Esophagus muscularis mucosa (tissue), 4 donors: Measurements from ENCODE around the gene SEPTIN3. TPM values are rescaled to one million over a fixed set of nuclear protein-coding genes. Genes with fewer than 3 reads are reported as not detected.

Source experiments
- DNase-seq: peaks from one replicate; pipeline ENCODE4 v3.0.0-alpha.2; 2017; ENCODE audit errors: extremely low spot score
- H3K27ac ChIP-seq, 4 donors: fragments of 200-600 bp; sonication (generic); replicated peaks in 1 of 4; 1 replicate in 3 of 4; 2 replicates in 1 of 4; pipeline ENCODE4 v1.5.1; 2016 to 2019; ENCODE audit warnings: mild to moderate bottlenecking in 1 of 4
- H3K27me3 ChIP-seq, 4 donors: fragments of 200-600 bp; sonication (generic); one replicate each; pipeline versions ENCODE4 v1.5.1 to v1.6.0; 2016 to 2019
- H3K36me3 ChIP-seq, 4 donors: fragments of 200-600 bp; sonication (generic); one replicate each; pipeline ENCODE4 v1.5.1; 2016 to 2019
- H3K4me1 ChIP-seq, 4 donors: fragments of 200-600 bp; sonication (generic); one replicate each; pipeline ENCODE4 v1.5.1; 2016 to 2019
- H3K4me3 ChIP-seq, 4 donors: fragments of 200-600 bp; sonication (generic); 1 replicate in 2 of 4; 2 replicates in 2 of 4; pipeline ENCODE4 v1.5.1; 2016 to 2019; ENCODE audit warnings: mild to moderate bottlenecking in 4 of 4, moderate library complexity in 1 of 4
- H3K9me3 ChIP-seq, 4 donors: fragments of 200-600 bp; sonication (generic); 1 replicate in 3 of 4; 2 replicates in 1 of 4; pipeline ENCODE4 v1.5.1; 2016 to 2019
- EP300 ChIP-seq: sonication (generic); formaldehyde crosslinking; IDR thresholded peaks from one replicate; pipeline ENCODE4 v1.6.1; 2017; ENCODE audit warnings: antibody characterized with exemption
- POLR2A ChIP-seq: fragments of 450-650 bp; IDR thresholded peaks from one replicate; pipeline ENCODE4 v1.6.1; 2017; ENCODE audit warnings: antibody characterized with exemption, moderate library complexity, mild to moderate bottlenecking, low read depth
- POLR2AphosphoS5 ChIP-seq, 2 donors: sonication (generic); formaldehyde crosslinking; IDR thresholded peaks; one replicate each; pipeline ENCODE4 v1.6.1; 2017; ENCODE audit warnings: antibody characterized with exemption in 2 of 2
- WGBS: methylation state at CpG from one replicate; pipeline ENCODE4 v1.1.5; 2018; 5-methylcytosine and 5-hydroxymethylcytosine counted together
- intact Hi-C: fragments of 100-400 bp; cut with DNase I; formaldehyde crosslinking; loops from one replicate; pipeline ENCODE4 v1.15.1; 2023
- total RNA-seq, 4 donors: library from RNA; depleted of rRNA; stranded (reverse); fragments of >200 nt; gene quantifications; one replicate each; pipeline versions ENCODE4 v1.1.0 to v1.2.1, GENCODE V29; 2016
- TF ChIP-seq, protein P1 (sequence below), 3 experiments: fragments of 200-600 bp in 2 of 3; fragments of 450-650 bp in 1 of 3; sonication (generic) in 2 of 3; IDR thresholded peaks; one replicate each; pipeline ENCODE4 v1.5.1; 2017 to 2019; ENCODE audit warnings: antibody characterized with exemption in 3 of 3, mild to moderate bottlenecking in 2 of 3, moderate library complexity in 1 of 3

The SEPTIN3 gene
- total RNA-seq, 4 donors from 2014 or later: under 0.01 to 0.50 (median 0.36) TPM

DNA sequence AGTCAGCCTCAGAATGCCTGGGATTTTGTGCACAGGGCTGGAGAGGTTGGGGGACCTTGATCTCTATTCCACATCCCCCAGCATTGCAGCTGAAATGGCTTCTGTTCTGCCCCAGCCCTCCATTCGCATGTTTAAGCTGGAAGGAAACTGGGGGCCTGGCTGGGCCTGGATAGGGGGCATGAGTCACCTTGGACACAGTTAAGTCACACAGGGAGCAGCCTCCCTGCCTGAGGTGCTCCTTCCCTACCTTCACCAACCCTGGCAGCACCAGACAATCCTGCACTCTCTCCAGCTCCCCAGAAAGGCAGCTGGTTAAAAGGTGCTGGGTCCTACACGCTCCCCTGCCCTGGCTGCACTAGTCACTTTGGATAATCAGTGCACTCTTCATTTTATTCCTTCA lies 16.5 kb upstream of the SEPTIN3 start:
- H3K4me1 ChIP-seq: peaks cover 4 to 6% (median 5%) of the 10 kb centered on the region in 4 donors
- no peaks in the 10 kb centered on the region for H3K36me3 ChIP-seq
- peaks cover 0 to 39% (median 0%) of the 10 kb centered on the region in 4 donors for H3K27me3 ChIP-seq
- intact Hi-C loops: no loop called here
- WGBS: 86% methylated on average over 1 of the region's 2 CpGs
- no peak for DNase-seq
- no peaks in the 10 kb centered on the region for H3K9me3 ChIP-seq
- H3K4me3 ChIP-seq: no peak overlapping the region
- TF ChIP-seq POLR2AphosphoS5 (IDR thresholded peaks at IDR 0.05) (no peak), POLR2A (no peak), EP300 (no peak)
- TF ChIP-seq, protein P1, sequence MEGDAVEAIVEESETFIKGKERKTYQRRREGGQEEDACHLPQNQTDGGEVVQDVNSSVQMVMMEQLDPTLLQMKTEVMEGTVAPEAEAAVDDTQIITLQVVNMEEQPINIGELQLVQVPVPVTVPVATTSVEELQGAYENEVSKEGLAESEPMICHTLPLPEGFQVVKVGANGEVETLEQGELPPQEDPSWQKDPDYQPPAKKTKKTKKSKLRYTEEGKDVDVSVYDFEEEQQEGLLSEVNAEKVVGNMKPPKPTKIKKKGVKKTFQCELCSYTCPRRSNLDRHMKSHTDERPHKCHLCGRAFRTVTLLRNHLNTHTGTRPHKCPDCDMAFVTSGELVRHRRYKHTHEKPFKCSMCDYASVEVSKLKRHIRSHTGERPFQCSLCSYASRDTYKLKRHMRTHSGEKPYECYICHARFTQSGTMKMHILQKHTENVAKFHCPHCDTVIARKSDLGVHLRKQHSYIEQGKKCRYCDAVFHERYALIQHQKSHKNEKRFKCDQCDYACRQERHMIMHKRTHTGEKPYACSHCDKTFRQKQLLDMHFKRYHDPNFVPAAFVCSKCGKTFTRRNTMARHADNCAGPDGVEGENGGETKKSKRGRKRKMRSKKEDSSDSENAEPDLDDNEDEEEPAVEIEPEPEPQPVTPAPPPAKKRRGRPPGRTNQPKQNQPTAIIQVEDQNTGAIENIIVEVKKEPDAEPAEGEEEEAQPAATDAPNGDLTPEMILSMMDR (IDR thresholded peaks at IDR 0.05): no peak
- no peak overlapping the region for H3K27ac ChIP-seq

DNA sequence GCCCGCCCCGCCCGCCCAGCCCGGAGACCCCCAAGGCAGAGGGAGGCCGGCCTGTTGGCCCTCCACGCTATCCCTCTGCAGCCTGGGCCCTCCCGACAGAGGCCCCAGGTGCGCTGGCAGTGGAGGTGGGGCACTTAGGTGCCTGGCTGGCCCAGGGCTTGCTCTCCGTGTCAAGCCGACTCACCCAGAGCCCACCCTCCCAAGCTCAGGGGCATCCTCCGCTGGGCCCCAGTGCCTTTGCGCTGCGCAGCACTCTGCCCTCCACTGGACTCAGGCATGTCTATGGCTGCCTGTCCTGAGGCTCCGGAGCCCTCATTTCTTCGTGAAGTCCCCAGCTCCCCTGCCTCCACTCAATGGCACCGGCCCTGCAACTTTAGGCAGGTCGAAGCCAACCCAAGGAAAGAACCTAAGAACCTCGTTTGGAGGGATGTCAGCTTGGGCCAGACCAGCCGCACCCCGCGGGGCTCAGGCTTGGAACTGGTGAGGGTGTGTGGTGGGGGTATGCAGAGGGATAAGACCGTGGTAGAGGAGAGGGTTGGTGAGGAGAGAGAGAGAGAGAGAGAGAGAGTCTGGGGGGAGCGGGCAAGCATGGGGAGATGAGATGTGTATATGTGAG lies 11.2 kb upstream of the SEPTIN3 start:
- Histone ChIP-seq H3K4me3 (peak overlapping the region; percentile 24 to 45 (median 31)), H3K4me1 (peaks cover 5 to 19% (median 14%) of the 10 kb centered on the region in 4 donors), H3K9me3 (no peaks in the 10 kb centered on the region), H3K27me3 (peaks cover 0 to 24% (median 0%) of the 10 kb centered on the region in 4 donors), H3K36me3 (no peaks in the 10 kb centered on the region), H3K27ac (no peak overlapping the region)
- TF ChIP-seq POLR2AphosphoS5 (IDR thresholded peaks at IDR 0.05) (no peak), EP300 (no peak)
- TF ChIP-seq, protein P1 (IDR thresholded peaks at IDR 0.05): peak in 1 of 3 experiments; percentile 1
- no peak for DNase-seq
- intact Hi-C loops: no loop called here
- WGBS: 71% methylated on average over 8 of the region's 23 CpGs

DNA sequence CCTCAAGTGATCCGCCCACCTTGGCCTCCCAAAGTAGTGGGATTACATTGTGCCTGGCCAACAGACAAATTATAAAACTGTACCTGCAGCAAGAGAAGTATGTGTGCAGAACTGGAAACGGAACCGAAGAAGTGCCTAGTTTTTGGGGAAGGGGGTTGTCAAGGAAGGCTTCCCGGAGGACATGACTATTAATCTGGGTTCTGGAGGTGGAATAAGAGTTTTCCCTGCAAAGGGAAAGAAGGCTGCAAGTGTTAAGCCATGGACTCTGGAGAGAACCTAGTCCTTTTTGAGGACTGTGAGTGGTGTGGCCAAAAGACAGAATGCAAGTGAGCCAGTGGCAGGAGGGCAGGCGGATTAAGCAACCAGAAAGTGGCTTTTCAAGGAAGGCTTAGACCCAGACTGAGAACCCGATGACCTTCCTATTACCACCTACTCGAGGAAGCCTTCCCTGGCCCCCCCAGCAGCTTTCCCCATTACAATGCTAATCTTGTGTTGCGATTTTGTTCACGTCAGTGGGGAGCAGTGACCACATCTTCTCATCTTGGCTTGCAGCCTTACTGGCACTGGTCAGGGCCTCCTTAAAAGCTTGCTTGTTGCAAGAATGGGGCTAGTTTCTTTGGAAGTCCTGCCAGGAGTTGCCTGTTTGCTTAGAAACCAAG lies 5.7 kb upstream of the SEPTIN3 start:
- Histone ChIP-seq H3K27me3 (no peaks in the 10 kb centered on the region), H3K4me3 (no peak overlapping the region), H3K9me3 (no peaks in the 10 kb centered on the region), H3K27ac (no peak overlapping the region), H3K36me3 (no peaks in the 10 kb centered on the region), H3K4me1 (peaks cover 0 to 10% (median 8%) of the 10 kb centered on the region in 4 donors)
- no peak for DNase-seq
- 71% methylated on average over 9 of the region's 9 CpGs for WGBS
- TF ChIP-seq EP300: no peak
- TF ChIP-seq POLR2A: no peak
- TF ChIP-seq, protein P1 (IDR thresholded peaks at IDR 0.05): no peak
- no peak for TF ChIP-seq POLR2AphosphoS5 (IDR thresholded peaks at IDR 0.05)
- intact Hi-C loops: loop anchor here (10.0 kb wide), 1 partner anchor 151 kb away; no protein-coding TSS in a partner anchor

DNA sequence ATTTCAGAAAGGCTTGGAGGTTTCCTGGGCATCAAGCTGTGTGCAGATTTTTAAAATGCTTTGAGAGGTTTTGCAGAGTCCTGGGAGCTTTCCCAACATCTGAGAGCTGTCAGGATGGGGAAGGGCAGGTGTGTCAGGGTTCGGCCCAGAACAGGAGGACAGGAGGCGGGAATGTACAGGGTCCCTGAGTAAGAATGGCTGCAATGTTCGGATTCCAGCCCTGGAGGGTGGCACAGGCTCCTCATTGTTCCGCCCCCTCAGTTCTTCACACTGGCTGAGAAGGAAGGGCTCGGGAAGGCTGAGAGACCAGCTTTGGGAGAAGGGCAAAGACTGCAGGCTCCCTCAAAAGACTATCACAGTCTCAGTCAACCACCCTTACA lies 5.1 kb upstream of the SEPTIN3 start:
- no peak for DNase-seq
- H3K4me3 ChIP-seq: no peak overlapping the region
- WGBS: 41% methylated on average over 3 of the region's 5 CpGs
- H3K4me1 ChIP-seq: peaks cover 0 to 10% (median 8%) of the 10 kb centered on the region in 4 donors
- intact Hi-C loops: loop anchor here (10.0 kb wide), 1 partner anchor 151 kb away; no protein-coding TSS in a partner anchor
- no peak overlapping the region for H3K27ac ChIP-seq
- H3K36me3 ChIP-seq: no peaks in the 10 kb centered on the region
- H3K27me3 ChIP-seq: peaks cover 0 to 1% (median 0%) of the 10 kb centered on the region in 4 donors
- no peaks in the 10 kb centered on the region for H3K9me3 ChIP-seq
- TF ChIP-seq, protein P1 (IDR thresholded peaks at IDR 0.05): no peak
- TF ChIP-seq POLR2A (no peak), POLR2AphosphoS5 (IDR thresholded peaks at IDR 0.05) (no peak), EP300 (no peak)
